ENCODE data around the gene FKBP6. TPM values are rescaled to one million over a fixed set of nuclear protein-coding genes. Genes with fewer than 3 reads are reported as not detected.

Gene FKBP6
- total RNA-seq, 1 experiment from 2014 or later = not detected

DNA sequence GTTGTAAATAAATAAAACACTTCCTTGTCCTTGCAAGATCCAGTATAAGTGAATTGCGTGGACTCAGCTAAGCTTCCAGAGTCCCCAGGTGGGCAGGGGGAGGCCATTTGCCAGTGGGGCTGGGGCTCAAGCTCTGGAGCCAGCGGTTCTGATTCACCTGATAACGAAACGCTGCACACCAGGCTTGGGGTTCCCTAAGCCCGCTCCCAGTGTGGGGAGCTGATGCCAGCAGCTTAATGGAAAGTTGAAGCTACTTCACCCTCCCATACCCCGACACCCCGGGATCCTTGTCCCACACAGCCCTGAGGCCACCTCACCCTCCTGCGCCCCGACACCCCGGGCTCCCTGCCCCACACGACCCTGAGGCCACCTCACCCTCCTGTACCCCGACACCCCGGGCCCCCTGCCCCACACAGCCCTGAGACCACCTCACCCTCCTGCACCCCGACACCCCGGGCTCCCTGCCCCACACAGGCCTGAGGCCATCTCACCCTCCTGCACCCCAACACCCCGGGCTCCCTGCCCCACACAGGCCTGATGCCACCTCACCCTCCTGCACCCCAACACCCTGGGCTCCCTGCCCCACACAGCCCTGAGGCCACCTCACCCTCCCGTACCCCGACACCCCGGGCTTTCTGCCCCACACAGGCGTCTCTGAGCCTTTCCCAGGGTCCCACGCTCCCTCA lies 30.8 kb downstream of the FKBP6 start:
- WGBS (ENCODE audit: extremely low coverage, insufficient read length, low lambda C conversion rate) = no CpG with 5 or more reads among the region's 21 CpGs
- Histone ChIP-seq H3K9ac (ENCODE audit: extremely low read depth, insufficient read length, low read length) (no peak overlapping the region), H2BK15ac (ENCODE audit: low read depth, low read length) (no peak overlapping the region), H4K91ac (ENCODE audit: insufficient read length, low read depth, low read length) (no peak overlapping the region), H3K4me1 (ENCODE audit: insufficient read depth, low read length) (no peaks in the 10 kb centered on the region; the same call in 1 of the 2 replicates), H4K8ac (replicated peaks; ENCODE audit: insufficient read length, low read depth, low read length) (no peak overlapping the region), H2BK12ac (ENCODE audit: insufficient read length, low read depth, low read length) (no peak overlapping the region), H2BK20ac (ENCODE audit: low read depth, low read length, poor library complexity, severe bottlenecking) (no peak overlapping the region), H4K5ac (ENCODE audit: insufficient read length, low read depth, low read length) (no peak overlapping the region), H4K20me1 (ENCODE audit: control insufficient read depth, insufficient read depth, insufficient read length) (no peaks in the 10 kb centered on the region), H3K27me3 (ENCODE audit: insufficient read depth, low read length) (no peaks in the 10 kb centered on the region), H3K56ac (ENCODE audit: insufficient read length, low read depth, low read length) (no peak overlapping the region), H3K4ac (ENCODE audit: low read depth, low read length) (no peak overlapping the region), H3K9me3 (ENCODE audit: control insufficient read depth, low read depth, low read length) (no peaks in the 10 kb centered on the region), H2BK120ac (ENCODE audit: low read depth, low read length, poor library complexity, severe bottlenecking) (no peak overlapping the region), H3K23ac (ENCODE audit: insufficient read length, low read depth, low read length) (no peak overlapping the region), H3K27ac (ENCODE audit: insufficient read length, low read depth, low read length) (no peak overlapping the region), H3K4me2 (ENCODE audit: insufficient read depth, insufficient read length, low read length) (no peak overlapping the region), H3K14ac (ENCODE audit: insufficient read depth, low read length) (no peak overlapping the region), H2AFZ (ENCODE audit: low read length) (no peak overlapping the region), H2BK5ac (ENCODE audit: insufficient read length, low read length) (no peak overlapping the region), H3K23me2 (ENCODE audit: insufficient read length, low read depth, low read length, poor library complexity, severe bottlenecking) (no peaks in the 10 kb centered on the region), H3K79me1 (ENCODE audit: insufficient read depth, low read depth, low read length, poor library complexity, severe bottlenecking) (no peaks in the 10 kb centered on the region), H3K79me2 (ENCODE audit: insufficient read depth, low read length) (no peaks in the 10 kb centered on the region), H2AK5ac (ENCODE audit: insufficient read length, low read length) (no peak overlapping the region), H3T11ph (ENCODE audit: low read length) (no peak overlapping the region), H3K18ac (ENCODE audit: insufficient read length, low read depth, low read length) (no peak overlapping the region)
- Mint-ChIP-seq H3K36me3 (ENCODE audit: insufficient read depth in 1 of 3, low read depth in 3 of 3) (no peaks in the 10 kb centered on the region), H3K4me3 (no peak overlapping the region), H3K9me3 (no peaks in the 10 kb centered on the region; a peak in 2 of 5 replicates), H3K27ac (no peak overlapping the region), H3K27me3 (ENCODE audit: low read depth) (no peaks in the 10 kb centered on the region; the same call in none of the 2 replicates), H3K4me1 (peaks cover 9 to 13% of the 10 kb centered on the region in 2 experiments)
- DNase-seq = no peak
- no peak for TF ChIP-seq CTCF (conservative IDR thresholded peaks at IDR 0.05)
